Lung microvascular endothelial cell (primary cell): ENCODE measurements around the gene BLCAP. TPM values are rescaled to one million over a fixed set of nuclear protein-coding genes. Genes with fewer than 3 reads are reported as not detected.
"Not testable (repeated sequence)": the region's sequence is repeated elsewhere in the genome, so short reads cannot be mapped to it uniquely, and the experiment has no call there.

Experiments
- DNase-seq, 2 donors: peaks; one replicate each; pipeline versions ENCODE4 v3.0.0 to v3.0.0-alpha.2; 2010; ENCODE audit warnings: low read depth in 2 of 2
- total RNA-seq: library from RNA; depleted of rRNA; stranded (reverse); fragments of >200 nt; gene quantifications from 2 replicates; pipeline ENCODE4 v1.2.1, GENCODE V29; 2014

Gene BLCAP
- total RNA-seq, 1 donor from 2014 or later, result 83.3 TPM

DNA sequence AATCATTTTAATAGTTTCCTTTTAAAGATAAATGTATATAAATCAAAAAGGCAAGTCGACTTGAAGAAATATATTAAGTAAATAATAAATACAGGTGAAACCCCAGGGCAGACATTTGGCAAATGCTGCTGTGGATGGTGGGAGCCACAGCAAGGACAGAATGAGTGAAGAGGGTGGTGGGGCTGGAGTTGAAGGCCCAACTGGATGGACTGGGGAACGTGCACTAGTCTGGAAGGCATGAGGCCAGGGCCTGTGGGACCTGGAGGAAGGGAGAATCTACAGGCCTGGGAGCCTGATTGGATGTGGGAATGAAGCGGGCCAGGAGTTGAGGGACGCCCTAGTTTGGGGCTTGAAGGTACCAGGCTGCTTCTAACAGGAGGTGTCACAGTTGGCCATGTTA, 30.6 kb upstream of the BLCAP start:
- no peak for DNase-seq

DNA sequence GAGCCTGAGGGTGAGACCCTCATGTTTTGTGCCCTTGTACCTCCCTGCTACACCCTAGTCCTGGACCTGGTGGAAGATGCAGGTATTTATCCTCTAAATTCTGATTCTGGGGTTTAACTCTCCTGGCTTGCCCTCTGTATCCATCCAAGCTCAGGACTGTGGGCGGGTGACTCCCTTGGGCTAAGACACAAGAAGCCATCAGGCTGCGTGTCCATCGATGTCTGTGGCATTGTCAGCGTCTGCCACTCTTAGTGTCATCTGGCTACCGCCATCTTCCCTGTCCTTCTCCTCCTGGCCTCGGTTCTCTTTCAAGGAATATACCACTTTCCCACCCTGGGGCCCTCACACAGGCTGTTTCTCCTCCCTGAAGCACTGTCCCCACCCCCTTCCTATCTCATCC, 28.9 kb upstream of the BLCAP start:
- no peak for DNase-seq

DNA sequence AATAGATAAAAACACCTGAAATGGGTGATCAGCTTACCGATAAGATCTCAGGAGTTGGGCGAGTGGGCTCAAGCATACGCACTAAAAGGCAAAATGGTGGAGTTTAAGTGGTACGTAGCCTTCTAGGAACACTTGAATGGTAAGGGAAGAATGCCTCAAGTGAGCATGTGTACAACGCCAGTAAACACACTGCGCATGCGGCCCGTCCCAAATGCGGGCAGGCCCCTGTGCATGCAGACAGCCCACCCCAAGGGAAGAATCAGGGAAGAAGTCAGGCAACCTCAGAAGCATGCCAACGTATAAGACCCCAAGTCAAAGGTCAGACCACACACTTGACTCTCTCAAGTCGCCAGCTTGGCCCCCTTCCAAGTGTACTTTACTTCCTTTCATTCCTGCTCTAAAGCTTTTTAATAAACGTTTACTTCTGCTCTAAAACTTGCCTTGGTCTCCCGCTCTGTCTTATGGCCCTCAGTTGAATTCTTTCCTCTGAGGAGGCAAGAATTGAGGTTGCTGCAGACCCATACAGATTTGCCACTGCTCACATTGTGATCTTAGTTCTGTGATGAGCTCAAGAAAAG, 27.1 kb upstream of the BLCAP start:
- not testable (repeated sequence) for DNase-seq

DNA sequence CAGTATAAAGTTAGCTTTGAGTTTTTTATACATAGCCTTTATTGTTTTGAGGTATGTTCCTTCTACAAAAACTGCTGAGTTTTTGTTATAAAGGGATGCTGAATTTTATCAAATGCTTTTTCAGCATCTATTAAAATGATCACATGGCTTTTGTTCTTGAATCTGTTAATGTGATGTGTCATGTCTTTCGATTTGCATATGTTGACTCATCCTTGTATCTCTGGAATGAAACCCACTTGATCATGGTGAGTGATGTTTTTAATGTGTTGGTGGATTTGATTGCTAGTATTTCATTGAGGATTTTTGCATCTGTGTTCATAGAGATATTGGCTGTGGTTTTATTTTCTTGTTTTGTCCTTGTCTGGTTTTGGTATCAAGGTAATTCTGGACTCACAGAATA, 24.7 kb upstream of the BLCAP start:
- DNase-seq, result peak in 1 of 2 donors; percentile 19

DNA sequence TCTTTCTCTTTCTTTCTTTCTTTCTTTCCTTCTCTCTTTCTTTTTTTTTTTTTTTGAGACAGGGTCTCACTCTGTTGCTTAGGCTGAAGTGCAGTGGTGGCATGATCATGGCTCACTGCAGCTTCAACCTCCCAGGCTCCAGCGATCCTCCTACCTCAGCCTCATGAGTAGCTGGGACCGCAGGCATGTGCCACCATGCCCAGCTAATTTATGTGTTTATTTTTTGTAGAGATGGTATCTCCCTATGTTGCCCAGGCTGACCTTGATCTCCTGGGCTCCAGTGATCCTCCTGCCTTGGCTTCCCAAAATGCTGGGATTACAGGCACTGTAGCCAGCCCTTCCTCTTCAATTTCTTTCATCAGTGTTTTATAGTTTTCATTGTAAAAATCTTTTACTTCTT, 24.0 kb upstream of the BLCAP start:
- not testable (repeated sequence) for DNase-seq

DNA sequence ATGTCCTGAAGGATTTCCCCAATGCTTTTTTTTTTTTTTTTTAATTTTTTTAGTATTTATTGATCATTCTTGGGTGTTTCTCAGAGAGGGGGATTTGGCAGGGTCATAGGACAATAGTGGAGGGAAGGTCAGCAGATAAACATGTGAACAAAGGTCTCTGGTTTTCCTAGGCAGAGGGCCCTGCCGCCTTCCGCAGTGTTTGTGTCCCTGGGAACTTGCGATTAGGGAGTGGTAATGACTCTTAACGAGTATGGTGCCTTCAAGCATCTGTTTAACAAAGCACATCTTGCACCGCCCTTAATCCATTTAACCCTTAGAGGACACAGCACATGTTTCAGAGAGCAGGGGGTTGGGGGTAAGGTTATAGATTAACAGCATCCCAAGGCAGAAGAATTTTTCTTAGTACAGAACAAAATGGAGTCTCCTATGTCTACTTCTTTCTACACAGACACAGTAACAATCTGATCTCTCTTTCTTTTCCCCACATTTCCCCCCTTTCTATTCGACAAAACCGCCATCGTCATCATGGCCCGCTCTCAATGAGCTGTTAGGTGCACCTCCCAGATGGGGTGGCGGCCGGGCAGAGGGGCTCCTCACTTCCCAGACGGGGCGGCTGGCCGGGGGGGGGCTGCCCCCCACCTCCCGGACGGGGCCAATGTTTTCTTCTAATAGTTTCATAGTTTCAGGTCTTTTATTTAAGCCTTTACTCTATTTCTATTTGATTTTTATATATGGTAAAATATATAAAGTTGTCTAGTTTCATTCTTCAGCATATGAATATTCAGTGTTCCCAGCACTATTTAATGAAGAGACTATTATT, 22.6 kb upstream of the BLCAP start:
- DNase-seq, result not testable (repeated sequence)

DNA sequence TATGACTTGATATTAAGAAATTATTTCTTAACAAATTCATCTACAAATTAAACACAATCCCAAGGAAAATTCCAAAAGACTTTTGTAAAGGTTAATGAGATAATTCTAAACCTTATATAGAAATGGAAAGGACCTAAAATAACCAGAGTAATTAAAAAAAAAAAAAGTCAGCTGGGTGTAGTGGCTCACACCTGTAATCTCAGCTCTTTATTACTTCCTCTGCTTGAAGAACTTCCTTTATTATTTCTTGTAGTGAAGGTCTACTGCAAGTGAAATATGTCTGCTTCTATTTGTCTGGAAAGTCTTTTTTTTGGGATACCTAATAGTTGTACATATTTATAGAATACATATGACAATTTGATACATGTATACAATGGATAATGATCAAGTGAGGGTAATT, 20.2 kb upstream of the BLCAP start:
- DNase-seq, result no peak

DNA sequence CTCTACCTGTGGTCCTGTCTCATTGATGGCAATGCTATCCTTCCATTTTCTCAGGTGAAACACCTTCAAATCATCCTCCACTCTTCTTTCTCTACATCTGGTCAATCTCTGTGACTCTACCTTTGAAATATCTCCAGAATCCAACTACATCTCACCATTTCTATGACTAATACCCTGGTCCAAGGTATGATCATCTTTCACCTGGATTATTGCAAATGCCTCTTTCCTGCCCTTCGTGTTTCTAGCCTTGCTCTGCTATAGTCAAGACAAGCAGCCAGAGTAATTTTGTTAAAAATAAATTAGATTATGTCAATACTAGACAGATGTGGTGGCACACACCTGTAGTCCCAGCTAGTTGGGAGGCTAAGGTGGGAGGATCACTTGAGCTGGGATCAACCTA, 17.8 kb upstream of the BLCAP start:
- DNase-seq, result no peak

DNA sequence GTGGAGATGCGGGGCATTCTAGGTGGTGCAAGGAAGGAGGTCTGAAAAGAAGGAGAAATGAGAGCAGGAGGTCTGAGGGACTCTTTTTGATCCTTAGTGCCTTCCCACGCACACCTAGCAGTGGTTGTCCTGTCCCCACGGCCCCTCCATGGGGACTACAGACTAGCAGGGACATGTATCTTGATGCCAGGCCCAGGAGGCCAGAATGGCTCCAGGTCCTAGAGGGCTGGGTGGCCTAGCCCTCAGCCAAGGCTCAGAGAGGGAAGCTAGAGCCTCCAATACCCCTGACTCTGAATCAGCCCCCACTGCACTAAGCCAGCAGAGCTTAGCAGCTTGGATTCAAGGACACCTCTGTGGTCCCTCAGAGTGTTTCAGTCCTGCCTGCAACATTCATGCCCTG, 16.7 kb upstream of the BLCAP start:
- no peak for DNase-seq

DNA sequence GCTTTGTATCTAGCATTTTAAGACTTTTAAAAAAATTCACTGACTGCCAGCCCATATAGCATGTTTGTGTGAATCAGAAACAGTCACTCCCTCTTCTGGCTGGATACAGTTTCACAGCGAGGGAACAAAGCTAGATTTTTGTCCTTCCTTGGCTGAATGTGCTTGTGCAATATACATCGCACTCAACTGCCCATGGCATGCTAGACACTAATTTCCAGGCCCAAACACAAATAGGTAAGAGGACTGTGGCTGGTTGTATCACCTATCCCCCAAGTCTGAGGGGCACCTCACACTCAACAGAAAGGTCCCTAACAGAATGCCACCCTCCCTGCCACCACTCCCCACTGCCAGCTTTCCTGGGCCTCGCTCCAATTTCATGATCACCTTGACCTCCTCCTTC, 16.2 kb upstream of the BLCAP start:
- peak in 1 of 2 donors; percentile 16 for DNase-seq

DNA sequence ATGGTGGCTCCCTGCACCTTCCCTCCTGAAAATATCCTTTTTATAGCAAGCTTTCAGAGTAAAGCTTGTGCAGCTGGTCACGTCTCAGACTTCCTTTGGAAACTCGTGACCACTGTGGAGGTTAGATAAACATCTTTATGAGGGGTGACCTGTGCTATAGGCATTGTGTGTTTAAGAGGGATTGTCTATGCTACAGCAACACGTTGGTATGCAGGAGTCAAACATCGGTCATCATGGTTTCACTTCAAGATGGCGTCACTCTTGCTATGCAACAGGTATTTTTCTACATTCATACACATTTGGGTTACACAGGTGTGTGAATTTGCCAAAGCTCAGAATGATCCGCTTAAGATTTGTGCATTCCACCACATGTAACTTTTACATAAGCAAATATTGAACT, 14.6 kb upstream of the BLCAP start:
- peak in 1 of 2 donors; percentile 51 for DNase-seq

DNA sequence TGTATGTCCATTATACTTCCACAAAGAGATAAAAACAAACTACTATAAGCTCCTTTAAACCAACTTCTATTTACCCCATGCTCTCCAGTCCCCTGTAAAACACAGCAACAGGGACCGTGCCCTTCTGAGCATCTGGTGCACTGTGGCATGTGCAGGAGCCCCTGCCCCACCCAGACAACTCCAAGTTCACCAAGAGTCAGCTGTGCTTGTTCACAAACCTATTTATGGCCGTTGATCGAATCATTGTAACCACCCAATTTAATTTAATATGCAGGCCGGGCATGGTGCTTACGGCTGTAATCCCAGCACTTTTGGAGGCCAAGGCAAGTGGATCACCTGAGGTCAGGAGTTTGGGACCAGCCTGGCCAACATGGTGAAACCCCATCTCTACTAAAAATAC, 13.7 kb upstream of the BLCAP start:
- DNase-seq, result no peak

DNA sequence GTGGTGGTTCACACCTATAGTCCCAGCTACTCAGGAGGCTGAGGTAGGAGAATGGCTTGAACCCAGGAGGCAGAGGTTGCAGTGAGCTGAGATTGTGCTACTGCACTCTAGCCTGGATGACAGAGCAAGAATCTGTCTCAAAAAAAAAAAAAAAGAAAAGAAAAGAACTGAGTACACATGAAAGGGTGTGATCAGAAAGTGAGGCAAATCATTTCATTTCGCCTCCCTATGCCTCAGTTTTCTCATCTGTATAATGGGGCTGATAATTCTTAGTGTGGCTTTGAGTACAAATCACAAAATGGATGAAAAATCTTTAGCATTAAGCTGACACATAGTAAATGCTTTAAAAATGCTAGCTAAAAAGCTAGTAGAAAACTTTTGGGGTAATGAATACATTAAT, 13.2 kb upstream of the BLCAP start:
- DNase-seq, result not testable (repeated sequence)

DNA sequence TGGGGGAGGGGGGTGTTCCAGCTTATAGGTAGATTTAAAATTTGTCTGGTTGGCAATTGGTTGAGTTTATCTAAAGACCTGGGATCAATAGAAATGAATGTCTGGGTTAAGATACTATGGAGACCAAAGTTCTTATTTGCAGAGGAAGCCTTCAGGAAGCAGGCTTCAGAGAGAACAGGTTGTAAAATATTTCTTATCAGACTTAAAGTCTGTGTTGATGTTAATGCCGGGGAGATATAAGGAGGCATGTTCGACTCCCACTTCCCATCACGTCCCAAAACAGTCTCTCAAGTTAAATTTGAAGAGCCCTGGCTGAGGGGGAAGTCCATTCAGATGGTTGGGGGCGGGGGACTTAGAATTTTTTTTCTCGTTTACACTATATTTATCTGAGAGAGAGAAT, 12.3 kb upstream of the BLCAP start:
- DNase-seq, result no peak

DNA sequence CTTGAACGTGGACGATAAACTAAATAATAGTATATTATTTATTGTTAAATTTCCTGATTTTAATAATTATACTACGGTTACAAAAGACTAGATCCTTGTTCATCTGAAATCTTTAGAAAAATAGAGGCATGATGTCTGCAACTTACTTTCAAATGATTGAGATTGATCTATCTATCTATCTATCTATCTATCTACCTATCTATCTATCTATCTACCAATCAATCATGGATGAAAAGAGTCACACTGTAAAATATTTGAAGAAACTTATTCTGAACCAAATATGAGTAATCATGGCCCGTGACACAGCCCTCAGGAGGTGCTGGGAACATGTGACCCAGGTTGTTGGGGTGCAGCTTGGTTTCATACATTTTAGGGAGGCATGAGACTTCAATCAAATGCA, 11.7 kb upstream of the BLCAP start:
- no peak for DNase-seq

DNA sequence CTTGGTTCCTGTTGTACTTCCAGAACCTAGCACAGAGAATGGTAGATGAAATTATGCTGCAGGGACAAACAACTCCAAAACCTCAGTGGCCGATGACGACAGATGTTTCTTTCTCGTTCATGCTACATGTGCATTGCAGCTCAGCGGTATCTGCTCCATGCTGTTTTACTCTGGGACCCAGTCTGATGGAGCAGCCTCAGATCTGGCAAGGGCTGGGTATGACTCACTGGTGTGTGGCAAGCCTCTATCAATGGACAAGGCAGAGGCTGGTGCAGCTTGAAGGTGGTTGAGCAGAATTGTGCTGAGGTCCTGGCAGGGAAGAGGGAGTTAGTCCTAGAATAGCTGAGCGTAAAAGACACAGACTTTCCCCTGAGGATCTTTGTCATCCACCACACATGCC, 10.3 kb upstream of the BLCAP start:
- peak in 1 of 2 donors; percentile 25 for DNase-seq

DNA sequence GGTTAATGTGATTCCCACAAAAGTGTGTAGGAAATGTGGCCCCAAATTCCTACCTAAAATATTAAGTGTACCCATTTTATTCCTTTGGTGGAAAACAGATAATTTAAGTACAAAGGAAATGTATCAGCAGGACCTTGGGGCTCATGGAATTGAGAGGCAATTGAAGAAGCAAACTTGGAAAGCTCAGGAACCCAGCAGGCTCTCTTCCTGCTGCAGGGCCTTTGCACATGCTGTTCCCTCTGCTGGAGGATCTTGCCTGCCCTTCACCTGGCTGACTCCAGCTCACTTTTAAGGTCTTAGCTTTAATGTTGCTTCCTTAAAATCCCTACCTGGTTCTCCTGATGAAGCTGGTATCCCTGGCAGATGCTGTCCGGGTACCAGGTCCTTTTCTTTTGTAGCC, 9.8 kb upstream of the BLCAP start:
- no peak for DNase-seq

DNA sequence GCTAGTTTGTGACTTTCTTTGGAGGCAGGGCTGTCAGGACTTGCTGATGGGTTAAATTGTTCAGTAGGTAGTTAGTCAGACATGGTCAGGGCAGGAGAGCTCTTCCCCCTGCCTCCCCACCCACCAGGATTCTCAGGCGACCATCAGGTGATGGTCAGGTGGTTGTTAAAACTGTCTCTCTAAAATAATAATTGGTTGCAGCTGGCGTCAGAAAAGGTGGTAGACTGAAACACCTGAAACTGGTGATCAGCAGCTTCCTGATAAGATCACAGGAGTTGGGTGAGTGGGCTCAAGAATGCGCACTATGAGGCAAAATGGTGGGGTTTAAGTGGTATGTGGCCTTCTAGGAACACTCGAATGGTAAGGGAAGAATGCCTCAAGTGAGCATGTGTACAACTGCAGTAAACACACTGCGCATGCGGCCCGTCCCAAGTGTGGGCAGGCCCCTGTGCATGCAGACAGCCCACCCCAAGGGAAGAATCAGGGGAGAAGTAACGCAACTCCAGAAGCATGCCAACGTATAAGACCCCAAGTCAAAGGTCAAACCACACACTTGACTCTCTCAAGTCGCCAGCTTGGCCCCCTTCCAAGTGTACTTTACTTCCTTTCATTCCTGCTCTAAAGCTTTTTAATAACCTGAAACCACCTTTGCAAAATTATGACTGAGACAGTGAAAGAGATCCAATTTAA, 7.9 kb upstream of the BLCAP start:
- DNase-seq, result no peak

DNA sequence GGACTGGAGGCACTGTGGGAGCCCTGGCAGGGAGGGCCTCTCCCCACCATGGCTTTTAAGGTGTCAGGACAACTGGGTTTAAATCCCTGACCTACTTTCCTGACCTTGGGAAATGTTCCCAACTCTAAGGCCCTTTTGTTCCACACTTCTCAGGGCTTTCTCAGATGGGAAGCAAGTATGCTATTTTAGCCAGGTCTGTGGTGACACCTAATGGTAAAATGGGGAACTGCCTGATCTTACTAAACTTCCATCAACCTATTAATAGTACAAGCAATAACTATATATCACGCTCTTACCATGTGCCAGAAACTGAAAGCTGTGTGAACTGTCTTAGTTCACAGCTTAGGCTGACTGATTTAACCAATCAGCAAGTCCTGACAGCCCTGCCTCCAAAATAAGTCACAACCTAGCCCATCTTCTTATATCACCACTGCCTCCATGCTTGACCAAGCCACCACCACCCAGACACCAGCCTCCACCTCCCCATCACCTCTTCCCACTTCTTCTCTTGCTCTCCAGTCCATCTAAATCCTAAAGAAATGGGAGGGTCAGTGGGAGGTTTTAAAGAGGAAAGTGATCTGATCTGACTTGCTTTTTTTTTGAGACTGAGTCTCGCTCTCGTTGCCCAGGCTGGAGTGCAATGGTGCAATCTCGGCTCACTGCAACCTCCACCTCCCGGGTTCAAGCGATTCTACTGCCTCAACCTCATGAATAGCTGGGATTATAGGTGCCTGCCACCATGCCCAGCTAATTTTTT, 6.9 kb upstream of the BLCAP start:
- DNase-seq, result peak; percentile 83 to 86

DNA sequence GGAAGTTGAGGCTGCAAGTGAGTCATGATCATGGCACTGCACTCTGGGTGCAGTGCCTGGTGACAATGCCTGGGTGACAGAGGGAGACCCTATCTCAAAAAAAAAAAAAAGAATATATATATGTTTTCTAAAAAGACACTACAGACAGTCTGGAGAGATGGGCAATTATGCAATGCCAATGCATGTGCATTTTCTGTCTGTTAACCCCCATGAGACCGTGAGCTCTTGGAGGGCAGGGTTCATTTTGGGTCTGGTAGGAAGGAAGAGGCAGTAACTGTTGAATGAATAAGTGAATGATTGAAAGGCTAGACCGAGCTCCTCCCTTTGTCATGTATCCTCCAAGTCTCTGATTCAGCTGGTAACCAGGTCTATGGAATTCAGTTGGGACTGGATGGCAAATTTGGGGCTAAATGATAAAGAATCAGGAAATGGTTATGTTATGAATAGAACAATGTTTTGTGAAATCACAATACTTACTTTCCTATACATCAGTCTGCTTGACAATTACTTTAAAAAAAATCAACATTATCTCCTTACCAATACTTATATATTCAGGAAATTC, 5.6 kb upstream of the BLCAP start:
- no peak for DNase-seq

DNA sequence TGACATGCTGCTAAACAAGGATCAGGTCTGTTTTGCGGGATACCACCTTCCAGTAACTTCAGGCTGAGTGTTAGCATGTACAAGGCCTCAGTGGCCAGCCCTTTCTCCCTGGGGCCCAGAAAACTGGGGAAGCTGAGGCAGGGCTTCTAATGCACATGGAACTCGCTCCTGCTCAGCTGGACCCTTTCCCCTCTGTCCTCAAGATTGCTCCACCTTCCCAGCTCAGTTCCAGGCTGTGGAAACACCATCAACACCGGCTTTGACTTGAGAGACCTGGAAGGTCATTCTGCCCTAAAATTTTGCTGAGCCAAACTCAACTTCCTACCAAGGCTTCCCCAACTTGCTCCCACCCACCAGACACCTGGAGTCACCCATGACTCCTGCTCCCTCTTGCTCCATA, 4.2 kb upstream of the BLCAP start:
- DNase-seq, result no peak

DNA sequence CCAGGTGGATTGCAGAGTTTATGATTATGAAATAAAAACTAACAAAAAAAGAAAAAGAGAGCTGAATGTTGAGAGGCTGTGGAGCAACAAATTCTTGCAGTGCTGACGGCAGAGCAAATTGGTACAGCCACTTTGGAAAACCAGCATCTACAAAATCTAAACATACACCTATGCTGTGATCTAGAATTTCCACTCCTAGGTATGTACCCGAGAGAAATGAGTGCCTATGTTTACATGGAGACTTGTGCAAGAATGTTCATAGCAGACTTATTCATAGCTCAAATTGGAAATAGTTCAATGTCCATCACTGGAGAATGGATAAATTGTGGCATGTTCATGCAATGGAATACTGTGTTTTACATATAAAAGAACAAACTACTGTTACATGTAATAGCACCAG, 3.0 kb upstream of the BLCAP start:
- no peak for DNase-seq
